Smooth muscle cell (in vitro differentiated cells): ENCODE results near the gene RPA3. TPM values are rescaled to one million over a fixed set of nuclear protein-coding genes. Genes with fewer than 3 reads are reported as not detected.
A peak's percentile ranks its signal among the peaks of the same experiment; 100 is the strongest.

Experiments used
- DNase-seq: peaks from one replicate; lab custom pipeline; 2025; ENCODE audit not compliant: unreplicated experiment; lab: John Stamatoyannopoulos, UW
- H2AFZ ChIP-seq: fragments of 200-600 bp; sonication (generic); 2 replicates; pipeline ENCODE4 v1.6.0; 2016; ENCODE audit warnings: antibody characterized with exemption, low read depth, mild to moderate bottlenecking
- H3F3A ChIP-seq: fragments of 200-600 bp; sonication (generic); 2 replicates; pipeline ENCODE4 v1.6.0; 2017; ENCODE audit warnings: antibody characterized with exemption, low read depth
- H3K27ac ChIP-seq: fragments of 200-600 bp; sonication (generic); 2 replicates; pipeline ENCODE4 v1.5.1; 2016; ENCODE audit warnings: low read depth, mild to moderate bottlenecking
- H3K27me3 ChIP-seq: fragments of 200-600 bp; sonication (generic); 2 replicates; pipeline ENCODE4 v1.6.1; 2016; ENCODE audit warnings: low read depth, mild to moderate bottlenecking
- H3K36me3 ChIP-seq: fragments of 200-600 bp; sonication (generic); 2 replicates; pipeline ENCODE4 v1.5.1; 2016; ENCODE audit warnings: low read depth
- H3K4me1 ChIP-seq: fragments of 200-600 bp; sonication (generic); 2 replicates; pipeline ENCODE4 v1.5.1; 2016; ENCODE audit warnings: low read depth
- H3K4me2 ChIP-seq: fragments of 200-600 bp; sonication (generic); 2 replicates; pipeline ENCODE4 v1.6.0; 2016; ENCODE audit warnings: mild to moderate bottlenecking
- H3K4me3 ChIP-seq: fragments of 200-600 bp; sonication (generic); 2 replicates; pipeline ENCODE4 v1.5.1; 2016; ENCODE audit warnings: mild to moderate bottlenecking
- H3K79me2 ChIP-seq: fragments of 200-600 bp; sonication (generic); 2 replicates; pipeline ENCODE4 v1.6.0; 2016; ENCODE audit warnings: low read depth, mild to moderate bottlenecking
- H3K9ac ChIP-seq: fragments of 200-600 bp; sonication (generic); 2 replicates; pipeline ENCODE4 v1.6.0; 2016; ENCODE audit warnings: low read depth
- H3K9me3 ChIP-seq: fragments of 200-600 bp; sonication (generic); replicated peaks from 2 replicates; pipeline ENCODE4 v1.5.1; 2016; ENCODE audit warnings: low read depth
- H4K20me1 ChIP-seq: fragments of 200-600 bp; sonication (generic); 2 replicates; pipeline ENCODE4 v1.6.0; 2016; ENCODE audit warnings: low read depth
- CTCF ChIP-seq: fragments of 200-600 bp; sonication (generic); IDR thresholded peaks from 2 replicates; pipeline ENCODE4 v1.5.1; 2017; ENCODE audit warnings: borderline replicate concordance, mild to moderate bottlenecking, antibody characterized with exemption; ENCODE audit not compliant: insufficient read depth, poor library complexity, severe bottlenecking
- WGBS: methylation state at CpG from one replicate; pipeline ENCODE4 v1.1.7; 2016; ENCODE audit warnings: low lambda C conversion rate; 5-methylcytosine and 5-hydroxymethylcytosine counted together
- polyA plus RNA-seq: library from polyadenylated mRNA; unstranded; fragments of >200 nt; fragmentation: Nextera tagmentation; extraction: Ambion mirVana; gene quantifications from 2 replicates; pipeline ENCODE4 v1.2.1, GENCODE V29; 2016
- total RNA-seq: library from RNA; depleted of rRNA; stranded (reverse); fragments of >200 nt; gene quantifications from 2 replicates; pipeline ENCODE4 v1.2.3, GENCODE V29; 2014

RPA3 gene
- total and polyA plus RNA-seq, 2 experiments from 2014 or later: 37.2 to 63.7 TPM

GRCh38 chr7:7707806-7708205 lies 10.6 kb downstream of the RPA3 start:
- Histone ChIP-seq H3K4me3 (peak overlapping the region; percentile 23), H2AFZ (peak overlapping the region; percentile 56), H3F3A (peaks cover 20% of the 10 kb centered on the region), H3K4me2 (peak overlapping the region; percentile 82), H3K36me3 (no peaks in the 10 kb centered on the region), H4K20me1 (no peaks in the 10 kb centered on the region), H3K4me1 (peaks cover 49% of the 10 kb centered on the region), H3K27ac (peak overlapping the region; percentile 99), H3K9ac (peak overlapping the region; percentile 83), H3K79me2 (peaks cover 6% of the 10 kb centered on the region), H3K27me3 (no peaks in the 10 kb centered on the region), H3K9me3 (no peaks in the 10 kb centered on the region)
- WGBS: 10% methylated on average over 4 of the region's 4 CpGs
- no peak for DNase-seq
- no peak for TF ChIP-seq CTCF

- Histone ChIP-seq H3F3A (peaks cover 20% of the 10 kb centered on the region), H4K20me1 (no peaks in the 10 kb centered on the region), H3K4me1 (peaks cover 49% of the 10 kb centered on the region), H3K9ac (peak overlapping the region; percentile 83), H3K4me3 (peak overlapping the region; percentile 23), H3K79me2 (peaks cover 6% of the 10 kb centered on the region), H3K36me3 (no peaks in the 10 kb centered on the region), H3K27ac (peak overlapping the region; percentile 99), H3K9me3 (no peaks in the 10 kb centered on the region), H3K4me2 (peak overlapping the region; percentile 82), H3K27me3 (no peaks in the 10 kb centered on the region), H2AFZ (peak overlapping the region; percentile 56)
- 29% methylated on average over 2 of the region's 2 CpGs for WGBS
- no peak for TF ChIP-seq CTCF
- no peak for DNase-seq
These were observed 11.2 kb downstream of the RPA3 start for GRCh38 chr7:7707246-7707645.

- no peaks in the 10 kb centered on the region for H3K36me3 ChIP-seq
- H3K4me3 ChIP-seq: peak overlapping the region; percentile 23
- H3F3A ChIP-seq: peaks cover 23% of the 10 kb centered on the region
- WGBS: 10% methylated on average over 4 of the region's 4 CpGs
- H2AFZ ChIP-seq: peak overlapping the region; percentile 56
- no peaks in the 10 kb centered on the region for H3K9me3 ChIP-seq
- H3K4me2 ChIP-seq: peak overlapping the region; percentile 82
- peaks cover 53% of the 10 kb centered on the region for H3K4me1 ChIP-seq
- no peak for DNase-seq
- no peaks in the 10 kb centered on the region for H4K20me1 ChIP-seq
- H3K27me3 ChIP-seq: no peaks in the 10 kb centered on the region
- H3K9ac ChIP-seq: peak overlapping the region; percentile 83
- no peak for TF ChIP-seq CTCF
- peak overlapping the region; percentile 99 for H3K27ac ChIP-seq
- H3K79me2 ChIP-seq: peaks cover 6% of the 10 kb centered on the region
These were observed 11.7 kb downstream of the RPA3 start for GRCh38 chr7:7706556-7707172.

- no peaks in the 10 kb centered on the region for H3K36me3 ChIP-seq
- peaks cover 6% of the 10 kb centered on the region for H3K79me2 ChIP-seq
- no peaks in the 10 kb centered on the region for H4K20me1 ChIP-seq
- TF ChIP-seq CTCF: no peak
- no peak overlapping the region for H2AFZ ChIP-seq
- peak overlapping the region; percentile 82 for H3K4me2 ChIP-seq
- no peak overlapping the region for H3K4me3 ChIP-seq
- no peaks in the 10 kb centered on the region for H3K27me3 ChIP-seq
- WGBS: 23% methylated on average over 1 of the region's 1 CpG
- DNase-seq: no peak
- H3K9me3 ChIP-seq: no peaks in the 10 kb centered on the region
- H3K9ac ChIP-seq: peak overlapping the region; percentile 83
- H3F3A ChIP-seq: peaks cover 26% of the 10 kb centered on the region
- peaks cover 56% of the 10 kb centered on the region for H3K4me1 ChIP-seq
- H3K27ac ChIP-seq: peak overlapping the region; percentile 99
These were observed 12.3 kb downstream of the RPA3 start for GRCh38 chr7:7706101-7706511.
